ENCODE measurements around the gene KCNQ4. TPM values are rescaled to one million over a fixed set of nuclear protein-coding genes. Genes with fewer than 3 reads are reported as not detected.

Gene KCNQ4
- total RNA-seq, 1 experiment from 2014 or later: not detected

GRCh38 chr1:40750451-40750908, 33.1 kb upstream of the KCNQ4 start:
- no peak overlapping the region for H3K4me3 Mint-ChIP-seq (ENCODE audit: unreplicated experiment)
- ChIA-PET CTCF (interaction anchor here (0.6 kb wide), 1 partner anchor 199 kb away, joined by 3 read pairs; no protein-coding TSS in a partner anchor), POLR2A (interaction anchor here (6.4 kb wide), 1 partner anchor 40 kb away, joined by 42 read pairs; no protein-coding TSS in a partner anchor)
- H3K27me3 Mint-ChIP-seq (ENCODE audit: insufficient read depth, unreplicated experiment): no peaks in the 10 kb centered on the region
- H3K9me3 Mint-ChIP-seq (ENCODE audit: unreplicated experiment): no peaks in the 10 kb centered on the region
- peaks cover 28% of the 10 kb centered on the region for H3K4me1 Mint-ChIP-seq (ENCODE audit: insufficient read depth, unreplicated experiment)
- no peak overlapping the region for H3K27ac Mint-ChIP-seq (ENCODE audit: low read depth, unreplicated experiment)
- no TSS peak for BruUV-seq (replicated peaks)
- no peak for DNase-seq (ENCODE audit: unreplicated experiment)
- intact Hi-C loops (cut with micrococcal nuclease): no loop called here
- H3K36me3 Mint-ChIP-seq (ENCODE audit: insufficient read depth, unreplicated experiment): peaks cover 90% of the 10 kb centered on the region
- no peak for TF ChIP-seq CTCF (IDR thresholded peaks at IDR 0.05; ENCODE audit: unreplicated experiment)

GRCh38 chr1:40751802-40752201, 31.8 kb upstream of the KCNQ4 start:
- no peak for TF ChIP-seq CTCF (IDR thresholded peaks at IDR 0.05; ENCODE audit: unreplicated experiment)
- H3K4me1 Mint-ChIP-seq (ENCODE audit: insufficient read depth, unreplicated experiment): peaks cover 29% of the 10 kb centered on the region
- no peaks in the 10 kb centered on the region for H3K27me3 Mint-ChIP-seq (ENCODE audit: insufficient read depth, unreplicated experiment)
- intact Hi-C loops (cut with micrococcal nuclease): no loop called here
- ChIA-PET POLR2A (interaction anchor here (0.8 to 6.4 kb wide), 2 partner anchors 23 to 42 kb away, joined by 6 to 42 read pairs; no protein-coding TSS in a partner anchor), CTCF (interaction anchor here (0.6 kb wide), 1 partner anchor 136 kb away, joined by 6 read pairs; no protein-coding TSS in a partner anchor)
- peak; percentile 48 for DNase-seq (ENCODE audit: unreplicated experiment)
- H3K36me3 Mint-ChIP-seq (ENCODE audit: insufficient read depth, unreplicated experiment): peaks cover 92% of the 10 kb centered on the region
- BruUV-seq (replicated peaks): no TSS peak
- no peaks in the 10 kb centered on the region for H3K9me3 Mint-ChIP-seq (ENCODE audit: unreplicated experiment)
- H3K4me3 Mint-ChIP-seq (ENCODE audit: unreplicated experiment): no peak overlapping the region
- peak overlapping the region; percentile 56 for H3K27ac Mint-ChIP-seq (ENCODE audit: low read depth, unreplicated experiment)

GRCh38 chr1:40753142-40753882, 30.3 kb upstream of the KCNQ4 start:
- intact Hi-C loops (cut with micrococcal nuclease): no loop called here
- Mint-ChIP-seq H3K27me3 (ENCODE audit: insufficient read depth, unreplicated experiment) (no peaks in the 10 kb centered on the region), H3K36me3 (ENCODE audit: insufficient read depth, unreplicated experiment) (peaks cover 94% of the 10 kb centered on the region), H3K27ac (ENCODE audit: low read depth, unreplicated experiment) (no peak overlapping the region), H3K4me1 (ENCODE audit: insufficient read depth, unreplicated experiment) (peaks cover 29% of the 10 kb centered on the region), H3K4me3 (ENCODE audit: unreplicated experiment) (no peak overlapping the region), H3K9me3 (ENCODE audit: unreplicated experiment) (no peaks in the 10 kb centered on the region)
- DNase-seq (ENCODE audit: unreplicated experiment): no peak
- CTCF ChIA-PET: interaction anchor here (0.5 to 1.4 kb wide), 6 partner anchors 17 to 48 kb away, joined by 3 to 9 read pairs (median 5); no protein-coding TSS in a partner anchor
- BruUV-seq (replicated peaks): no TSS peak
- POLR2A ChIA-PET: interaction anchor here (0.6 to 6.4 kb wide), 9 partner anchors 8 to 190 kb away, joined by 3 to 42 read pairs (median 5); partner anchors contain the start of gene NFYC
- TF ChIP-seq CTCF (IDR thresholded peaks at IDR 0.05; ENCODE audit: unreplicated experiment): no peak

- ChIA-PET CTCF (interaction anchor here (0.8 to 1.4 kb wide), 4 partner anchors 11 to 43 kb away, joined by 3 to 9 read pairs (median 6); no protein-coding TSS in a partner anchor), POLR2A (interaction anchor here (0.6 to 6.4 kb wide), 8 partner anchors 9 to 189 kb away, joined by 3 to 42 read pairs (median 6); partner anchors contain the start of gene NFYC)
- TF ChIP-seq CTCF (IDR thresholded peaks at IDR 0.05; ENCODE audit: unreplicated experiment): no peak
- intact Hi-C loops (cut with micrococcal nuclease): no loop called here
- H3K27me3 Mint-ChIP-seq (ENCODE audit: insufficient read depth, unreplicated experiment): no peaks in the 10 kb centered on the region
- no peak for DNase-seq (ENCODE audit: unreplicated experiment)
- H3K4me3 Mint-ChIP-seq (ENCODE audit: unreplicated experiment): no peak overlapping the region
- H3K9me3 Mint-ChIP-seq (ENCODE audit: unreplicated experiment): no peaks in the 10 kb centered on the region
- no TSS peak for BruUV-seq (replicated peaks)
- no peak overlapping the region for H3K27ac Mint-ChIP-seq (ENCODE audit: low read depth, unreplicated experiment)
- peaks cover 29% of the 10 kb centered on the region for H3K4me1 Mint-ChIP-seq (ENCODE audit: insufficient read depth, unreplicated experiment)
- H3K36me3 Mint-ChIP-seq (ENCODE audit: insufficient read depth, unreplicated experiment): peaks cover 94% of the 10 kb centered on the region
Observed at GRCh38 chr1:40754201-40754600, 29.4 kb upstream of the KCNQ4 start.

Data from MCF 10A (cell line).